Esophagus muscularis mucosa (tissue), 3 donors: ENCODE measurements around the gene GSG1L2.

Source experiments
- POLR2AphosphoS5 ChIP-seq, 2 donors: sonication (generic); formaldehyde crosslinking; IDR thresholded peaks; one replicate each; pipeline ENCODE4 v1.6.1; 2017; ENCODE audit warnings: antibody characterized with exemption in 2 of 2
- TF ChIP-seq, protein P1 (sequence below), 3 experiments: fragments of 200-600 bp in 2 of 3; fragments of 450-650 bp in 1 of 3; sonication (generic) in 2 of 3; IDR thresholded peaks; one replicate each; pipeline ENCODE4 v1.5.1; 2017 to 2019; ENCODE audit warnings: antibody characterized with exemption in 3 of 3, mild to moderate bottlenecking in 2 of 3, moderate library complexity in 1 of 3

- TF ChIP-seq, protein P1, sequence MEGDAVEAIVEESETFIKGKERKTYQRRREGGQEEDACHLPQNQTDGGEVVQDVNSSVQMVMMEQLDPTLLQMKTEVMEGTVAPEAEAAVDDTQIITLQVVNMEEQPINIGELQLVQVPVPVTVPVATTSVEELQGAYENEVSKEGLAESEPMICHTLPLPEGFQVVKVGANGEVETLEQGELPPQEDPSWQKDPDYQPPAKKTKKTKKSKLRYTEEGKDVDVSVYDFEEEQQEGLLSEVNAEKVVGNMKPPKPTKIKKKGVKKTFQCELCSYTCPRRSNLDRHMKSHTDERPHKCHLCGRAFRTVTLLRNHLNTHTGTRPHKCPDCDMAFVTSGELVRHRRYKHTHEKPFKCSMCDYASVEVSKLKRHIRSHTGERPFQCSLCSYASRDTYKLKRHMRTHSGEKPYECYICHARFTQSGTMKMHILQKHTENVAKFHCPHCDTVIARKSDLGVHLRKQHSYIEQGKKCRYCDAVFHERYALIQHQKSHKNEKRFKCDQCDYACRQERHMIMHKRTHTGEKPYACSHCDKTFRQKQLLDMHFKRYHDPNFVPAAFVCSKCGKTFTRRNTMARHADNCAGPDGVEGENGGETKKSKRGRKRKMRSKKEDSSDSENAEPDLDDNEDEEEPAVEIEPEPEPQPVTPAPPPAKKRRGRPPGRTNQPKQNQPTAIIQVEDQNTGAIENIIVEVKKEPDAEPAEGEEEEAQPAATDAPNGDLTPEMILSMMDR (IDR thresholded peaks at IDR 0.05), result no peak
- TF ChIP-seq POLR2AphosphoS5 (IDR thresholded peaks at IDR 0.05), result no peak
Observed at GRCh38 chr17:9813166-9813565, 8.7 kb downstream of the GSG1L2 start.
